HG02884 (cell line): Measurements from ENCODE around the gene NPPB.

Experiments used
- ATAC-seq: cut with Tn5 transposase; IDR thresholded peaks from one replicate; pipeline ENCODE4 v1.9.1; 2021; ENCODE audit warnings: mild to moderate bottlenecking, moderate library complexity; ENCODE audit not compliant: unreplicated experiment

The NPPB gene

GRCh38 chr1:11858968-11859871, 475 bp upstream of the NPPB start:
- no peak for ATAC-seq

GRCh38 chr1:11858158-11858557, 587 bp downstream of the NPPB start:
- ATAC-seq = no peak

- no peak for ATAC-seq
Observed at GRCh38 chr1:11857164-11857851, 1.4 kb downstream of the NPPB start.

- no peak for ATAC-seq
Observed at GRCh38 chr1:11856698-11857097, 2.0 kb downstream of the NPPB start.

GRCh38 chr1:11855430-11855829, 3.3 kb downstream of the NPPB start:
- ATAC-seq = no peak

- no peak for ATAC-seq
Observed at GRCh38 chr1:11854519-11854918, 4.2 kb downstream of the NPPB start.

GRCh38 chr1:11851180-11851579, 7.6 kb downstream of the NPPB start:
- no peak for ATAC-seq

- no peak for ATAC-seq
Observed at GRCh38 chr1:11850156-11850555, 8.6 kb downstream of the NPPB start.

GRCh38 chr1:11848373-11848700, 10.4 kb downstream of the NPPB start:
- no peak for ATAC-seq

- no peak for ATAC-seq
Observed at GRCh38 chr1:11847667-11848372, 10.9 kb downstream of the NPPB start, which contains the start of gene NPPA. Gene NPPA, minus strand, starts transcription at chr1:11847783. Its CDS starts 99 bp downstream, at chr1:11847684.

GRCh38 chr1:11845641-11846335, 13.0 kb downstream of the NPPB start:
- no peak for ATAC-seq

- no peak for ATAC-seq
Observed at GRCh38 chr1:11842154-11843041, 16.3 kb downstream of the NPPB start.

GRCh38 chr1:11841245-11842153, 17.2 kb downstream of the NPPB start:
- ATAC-seq = no peak

- ATAC-seq = no peak
Observed at GRCh38 chr1:11839727-11840705, 18.7 kb downstream of the NPPB start.

GRCh38 chr1:11838349-11839272, 20.1 kb downstream of the NPPB start:
- no peak for ATAC-seq

GRCh38 chr1:11837767-11838348, 20.9 kb downstream of the NPPB start:
- no peak for ATAC-seq
